Measurements from ENCODE around the gene THEMIS2.

THEMIS2 gene

GRCh38 chr1:27872059-27872801 is at the start of gene THEMIS2:
Gene THEMIS2 (plus strand): TSS chr1:27872544. CDS start chr1:27872572, 28 bp downstream.
- no peak within 1 kb of the TSS for H3K27ac ChIP-seq
- TF ChIP-seq CTCF (IDR thresholded peaks at IDR 0.05) (no peak), ZFX (IDR thresholded peaks at IDR 0.05; ENCODE audit: borderline replicate concordance) (no peak)

DNA sequence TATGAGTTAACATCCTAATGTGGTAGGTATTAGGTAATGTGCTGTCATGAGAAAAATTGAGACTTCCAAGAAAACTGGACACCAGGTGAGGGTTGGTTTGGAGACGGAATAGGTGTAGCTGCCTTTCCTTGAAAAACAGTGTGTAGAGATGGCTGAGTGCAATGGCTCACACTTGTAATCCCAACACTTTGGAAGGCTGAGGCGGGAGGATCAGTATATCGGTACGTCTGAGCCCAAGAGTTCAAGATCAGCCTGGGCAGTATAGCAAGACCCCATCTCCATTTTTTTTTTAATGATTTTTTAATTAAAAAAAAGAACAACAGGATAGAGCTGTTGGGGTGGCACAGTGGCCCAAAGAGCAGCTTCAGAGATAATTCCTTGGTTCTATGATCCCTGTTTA is 48.6 kb upstream of the THEMIS2 start:
- no peak overlapping the region for H3K27ac ChIP-seq
- TF ChIP-seq CTCF (IDR thresholded peaks at IDR 0.05): no peak
- TF ChIP-seq ZFX (IDR thresholded peaks at IDR 0.05; ENCODE audit: borderline replicate concordance): no peak

GRCh38 chr1:27824411-27824810 is 47.9 kb upstream of the THEMIS2 start:
- TF ChIP-seq ZFX (IDR thresholded peaks at IDR 0.05; ENCODE audit: borderline replicate concordance): no peak
- no peak for TF ChIP-seq CTCF (IDR thresholded peaks at IDR 0.05)
- H3K27ac ChIP-seq: no peak overlapping the region

DNA sequence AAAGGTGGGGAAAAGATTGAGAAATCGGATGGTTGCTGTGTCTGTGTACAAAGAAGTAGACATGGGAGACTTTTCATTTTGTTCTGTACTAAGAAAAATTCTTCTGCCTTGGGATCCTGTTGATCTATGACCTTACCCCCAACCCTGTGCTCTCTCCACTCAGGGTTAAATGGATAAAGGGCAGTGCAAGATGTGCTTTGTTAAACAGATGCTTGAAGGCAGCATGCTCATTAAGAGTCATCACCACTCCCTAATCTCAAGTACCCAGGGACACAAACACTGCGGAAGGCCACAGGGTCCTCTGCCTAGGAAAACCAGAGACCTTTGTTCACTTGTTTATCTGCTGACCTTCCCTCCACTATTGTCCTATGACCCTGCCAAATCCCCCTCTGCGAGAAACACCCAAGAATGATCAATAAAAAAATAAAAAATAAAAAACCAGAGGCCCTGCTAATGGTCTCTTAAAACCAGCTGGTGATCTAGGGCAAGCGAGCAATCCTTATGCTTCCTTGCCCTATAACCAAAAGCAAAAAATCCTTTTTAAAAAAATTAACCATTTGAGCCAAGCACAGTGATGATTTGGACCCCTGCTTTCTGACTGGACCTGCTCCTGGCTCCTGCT is 42.9 kb upstream of the THEMIS2 start:
- peak overlapping the region; percentile 91; the same call in 1 of the 2 replicates for H3K27ac ChIP-seq

- TF ChIP-seq ZFX (IDR thresholded peaks at IDR 0.05; ENCODE audit: borderline replicate concordance) (no peak), CTCF (IDR thresholded peaks at IDR 0.05) (no peak)
- peak within 1 kb of the TSS; percentile 91 for H3K27ac ChIP-seq
These were observed 41.5 kb upstream of the THEMIS2 start, which contains the start of gene PPP1R8 for GRCh38 chr1:27830621-27831440. Gene PPP1R8 (plus strand): TSS chr1:27830782. CDS start chr1:27830836, 54 bp downstream.

DNA sequence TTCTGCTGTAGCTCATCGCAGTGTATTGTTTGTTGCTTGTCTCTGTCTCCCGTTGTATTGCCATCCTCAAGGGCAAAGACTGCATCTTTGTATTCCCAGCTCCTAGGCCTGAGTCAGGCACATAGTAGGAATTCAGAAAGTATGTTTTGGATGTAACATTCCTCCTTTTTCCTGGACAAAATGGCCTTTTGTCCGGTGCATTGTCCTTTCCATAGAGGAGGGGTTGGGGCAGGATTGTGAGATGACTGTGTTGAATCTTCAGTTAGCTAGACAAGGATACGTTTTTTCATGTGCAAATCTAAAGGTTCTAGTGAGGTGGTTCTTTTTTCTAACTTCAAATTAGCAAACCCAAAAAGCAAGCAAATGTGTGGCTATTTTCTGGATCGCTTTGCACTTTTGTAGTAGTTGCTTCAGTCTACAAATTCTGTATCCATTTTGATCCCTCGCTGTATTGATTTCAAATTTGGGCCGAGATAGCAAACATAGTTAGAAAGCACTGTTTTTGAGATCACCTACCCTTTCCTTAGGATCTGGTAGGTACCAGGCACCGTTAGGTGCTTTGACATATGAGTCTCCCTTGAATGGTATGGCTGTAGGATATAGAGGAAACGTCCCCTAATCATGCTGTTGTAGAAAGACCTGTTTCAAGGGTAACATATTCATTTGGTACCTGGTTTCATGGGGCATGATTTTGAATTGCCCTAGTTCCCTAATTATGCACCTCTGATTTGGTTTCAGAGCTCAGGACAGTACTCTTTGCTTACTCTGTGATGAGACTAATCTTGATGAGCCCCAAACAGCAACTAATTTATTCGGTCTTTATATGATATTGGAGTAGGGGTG is 40.6 kb upstream of the THEMIS2 start:
- TF ChIP-seq ZFX (IDR thresholded peaks at IDR 0.05; ENCODE audit: borderline replicate concordance) (no peak), CTCF (IDR thresholded peaks at IDR 0.05) (no peak)
- H3K27ac ChIP-seq: peak overlapping the region; percentile 91

DNA sequence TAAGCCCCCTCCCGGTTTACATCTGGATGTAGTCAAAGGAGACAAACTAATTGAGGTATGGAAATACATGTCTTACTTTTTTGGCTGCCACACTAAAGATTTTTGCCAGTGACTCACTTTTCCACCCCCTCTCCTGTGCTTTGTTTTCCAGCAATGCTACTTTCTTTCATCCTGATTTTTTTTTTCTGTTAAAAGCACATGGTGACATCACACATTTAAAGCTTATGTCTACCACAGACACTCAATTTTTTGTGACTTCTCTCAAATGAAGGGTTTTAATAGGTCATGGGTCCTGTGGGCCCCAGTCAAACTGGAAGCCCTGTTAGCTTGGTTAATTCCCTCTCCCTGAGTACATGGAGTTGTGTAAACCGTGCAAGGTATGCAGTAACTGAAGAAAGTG is 39.6 kb upstream of the THEMIS2 start:
- H3K27ac ChIP-seq: no peak overlapping the region
- TF ChIP-seq CTCF (IDR thresholded peaks at IDR 0.05) (no peak), ZFX (IDR thresholded peaks at IDR 0.05; ENCODE audit: borderline replicate concordance) (no peak)

Data from 22Rv1 (cell line).